ENCODE data around the gene ACBD4. TPM values are rescaled to one million over a fixed set of nuclear protein-coding genes. Genes with fewer than 3 reads are reported as not detected.

The ACBD4 gene
- total and polyA plus RNA-seq, 2 donors (not counting 3 experiments of a cell fraction or from before 2014, with no cell fraction given), result 4.5 to 7.5 TPM

GRCh38 chr17:45087978-45088377 lies 47.5 kb upstream of the ACBD4 start:
- Histone ChIP-seq H3K9me3 (replicated peaks; ENCODE audit: control insufficient read depth, insufficient read depth, low read length) (no peaks in the 10 kb centered on the region), H3K27me3 (ENCODE audit: control insufficient read depth in 2 of 2, insufficient read depth in 2 of 2, low read length in 2 of 2) (no peaks in the 10 kb centered on the region), H3K9me1 (replicated peaks; ENCODE audit: control insufficient read depth, extremely low read depth, insufficient read depth, low read length) (no peaks in the 10 kb centered on the region), H3K4me1 (ENCODE audit: control insufficient read depth, extremely low read depth, insufficient read depth, low read length) (peaks cover 11% of the 10 kb centered on the region), H2AFZ (ENCODE audit: low read depth, low read length) (no peak overlapping the region), H4K20me1 (replicated peaks; ENCODE audit: control insufficient read depth, extremely low read depth, insufficient read depth, low read length) (no peaks in the 10 kb centered on the region), H3K4me3 (replicated peaks in 1 of 3; ENCODE audit: insufficient read depth in 1 of 3, low read depth in 1 of 3, low read length in 3 of 3) (no peak overlapping the region), H3K4me2 (ENCODE audit: insufficient read depth, low read length) (no peak overlapping the region), H3K27ac (ENCODE audit: insufficient read depth, low read depth, low read length) (no peak overlapping the region), H3K9ac (replicated peaks; ENCODE audit: extremely low read depth, insufficient read depth, low read length) (no peak overlapping the region), H3K36me3 (ENCODE audit: control insufficient read depth in 2 of 2, extremely low read depth in 1 of 2, insufficient read depth in 2 of 2, low read length in 2 of 2) (peaks cover 16 to 34% of the 10 kb centered on the region in 2 experiments), H3K79me2 (ENCODE audit: control insufficient read depth, insufficient read depth, low read length) (no peaks in the 10 kb centered on the region)
- CTCF ChIA-PET, result interaction anchor here (1.1 kb wide), 1 partner anchor 66 kb away, joined by 3 read pairs; no protein-coding TSS in a partner anchor
- FAIRE-seq (no peak), DNase-seq (ENCODE audit: low read depth, low spot score) (no peak)
- TF ChIP-seq POLR2A (IDR thresholded peaks at IDR 0.05; ENCODE audit: low read depth, low read length), result no peak
- no peak for TF ChIP-seq CTCF (IDR thresholded peaks at IDR 0.05; ENCODE audit: extremely low read depth in 1 of 2, insufficient read depth in 1 of 2, low read depth in 1 of 2, low read length in 2 of 2)
- no peak for TF ChIP-seq EZH2 (IDR thresholded peaks at IDR 0.05; ENCODE audit: borderline replicate concordance, low read depth, low read length, severe bottlenecking)
- no peak for TF ChIP-seq FOS (IDR thresholded peaks at IDR 0.05; ENCODE audit: borderline replicate concordance, insufficient read depth, low read length)
- TF ChIP-seq JUN (IDR thresholded peaks at IDR 0.05; ENCODE audit: borderline replicate concordance, insufficient read depth, insufficient read length, low read depth), result no peak
- TF ChIP-seq MAX (IDR thresholded peaks at IDR 0.05; ENCODE audit: insufficient read depth, insufficient read length), result no peak
- TF ChIP-seq POLR2AphosphoS5 (IDR thresholded peaks at IDR 0.05; ENCODE audit: insufficient read depth, low read depth, low read length), result no peak
- no peak for TF ChIP-seq GATA2 (IDR thresholded peaks at IDR 0.05; ENCODE audit: insufficient read depth, insufficient read length, low read depth, low read length)
- no peak for TF ChIP-seq MYC (IDR thresholded peaks at IDR 0.05; ENCODE audit: low read depth, low read length)
- POLR2A ChIA-PET, result no interaction called here
- no TSS peak for BruUV-seq (replicated peaks)
- dilution Hi-C loops (cut with MboI; ENCODE audit: extremely low pct_ligation_motif_present, low sequenced_read_pairs) (no loop called here), intact Hi-C loops (cut with micrococcal nuclease) (no loop called here)
